Activated CD4-positive, alpha-beta memory T cell treated with anti-CD3 and anti-CD28 coated beads, Interleukin-2, amount 10 ng/mL, durations not matched to agents 7 days and 5 days (primary cell): Measurements from ENCODE around the gene ARL3. TPM values are rescaled to one million over a fixed set of nuclear protein-coding genes. Genes with fewer than 3 reads are reported as not detected.

Source experiments
- CTCF ChIA-PET: fragments of 350-600 bp; sonication (Branson Sonifier 250); formaldehyde crosslinking; loops from one replicate; lab custom pipeline; 2021; ENCODE audit warnings: antibody characterized with exemption, inconsistent platforms; lab: Charles Lee
- POLR2A ChIA-PET: fragments of 350-600 bp; sonication (Branson Sonifier 250); formaldehyde crosslinking; loops from one replicate; lab custom pipeline; 2021; ENCODE audit warnings: antibody characterized with exemption; lab: Charles Lee
- DNase-seq: peaks from one replicate; pipeline ENCODE4 v3.0.0-alpha.2; 2020
- H3K27ac Mint-ChIP-seq: one replicate; pipeline ENCODE4 v1.8.0; 2021; ENCODE audit warnings: mild to moderate bottlenecking, mixed read lengths
- H3K27me3 Mint-ChIP-seq: one replicate; pipeline ENCODE4 v1.8.0; 2021; ENCODE audit warnings: mixed read lengths
- H3K36me3 Mint-ChIP-seq: one replicate; pipeline ENCODE4 v1.8.0; 2021; ENCODE audit warnings: low read depth, mixed read lengths
- H3K4me1 Mint-ChIP-seq: one replicate; pipeline ENCODE4 v1.8.0; 2021; ENCODE audit warnings: mixed read lengths
- H3K4me3 Mint-ChIP-seq: one replicate; pipeline ENCODE4 v1.8.0; 2021; ENCODE audit warnings: mild to moderate bottlenecking, mixed read lengths
- H3K9me3 Mint-ChIP-seq: one replicate; pipeline ENCODE4 v1.8.0; 2021; ENCODE audit warnings: mixed read lengths
- total RNA-seq, 2 experiments: library from RNA; stranded (reverse); gene quantifications; one replicate each; pipeline ENCODE4 v1.2.3, GENCODE V29; 2021

ARL3 gene
- total RNA-seq, 2 experiments from 2014 or later = 5.7 to 6.1 TPM

GRCh38 chr10:102626026-102626685 is 88.0 kb downstream of the ARL3 start:
- DNase-seq = no peak
- POLR2A ChIA-PET = interaction anchor here (0.8 to 2.2 kb wide), 3 partner anchors 9 to 18 kb away, joined by 3 to 6 read pairs (median 4); partner anchors contain the start of gene TRIM8
- Mint-ChIP-seq H3K4me1 (peaks cover 6% of the 10 kb centered on the region), H3K27me3 (no peaks in the 10 kb centered on the region), H3K9me3 (no peaks in the 10 kb centered on the region), H3K27ac (no peak overlapping the region), H3K36me3 (peaks cover 4% of the 10 kb centered on the region), H3K4me3 (no peak overlapping the region)
- CTCF ChIA-PET = no interaction called here

GRCh38 chr10:102624751-102625645 is 89.2 kb downstream of the ARL3 start:
- ChIA-PET POLR2A (interaction anchor here (1.3 kb wide), 1 partner anchor 10 kb away, joined by 4 read pairs; no protein-coding TSS in a partner anchor), CTCF (no interaction called here)

GRCh38 chr10:102624094-102624493 is 90.1 kb downstream of the ARL3 start:
- no peak for DNase-seq
- H3K27ac Mint-ChIP-seq = no peak overlapping the region
- H3K4me1 Mint-ChIP-seq = peaks cover 6% of the 10 kb centered on the region
- CTCF ChIA-PET = no interaction called here
- H3K27me3 Mint-ChIP-seq = no peaks in the 10 kb centered on the region
- H3K4me3 Mint-ChIP-seq = no peak overlapping the region
- no peaks in the 10 kb centered on the region for H3K9me3 Mint-ChIP-seq
- POLR2A ChIA-PET = no interaction called here
- peaks cover 3% of the 10 kb centered on the region for H3K36me3 Mint-ChIP-seq

More at GRCh38 chr10:102624751-102625645, 89.2 kb downstream of the ARL3 start:
- Mint-ChIP-seq H3K9me3 (no peaks in the 10 kb centered on the region), H3K4me1 (peaks cover 6% of the 10 kb centered on the region), H3K36me3 (peaks cover 3% of the 10 kb centered on the region), H3K27me3 (no peaks in the 10 kb centered on the region), H3K4me3 (no peak overlapping the region), H3K27ac (no peak overlapping the region)
- no peak for DNase-seq

Other genes starting within 250 kb of the ARL3 start
- gene ACTR1A, start 211.7 kb downstream of the ARL3 start, total RNA-seq = 10 to 100 TPM; 74.3 to 78.9 TPM
- 10 to 100 TPM; 18.0 to 19.6 TPM for gene SUFU, start 210.4 kb downstream of the ARL3 start, total RNA-seq
- gene TRIM8, start 69.9 kb downstream of the ARL3 start, total RNA-seq = 10 to 100 TPM; 53.0 to 56.0 TPM
- gene SFXN2, start 239 bp upstream of the ARL3 start, total RNA-seq = 10 to 100 TPM; 10.8 to 11.5 TPM
- gene WBP1L, start 29.6 kb upstream of the ARL3 start, total RNA-seq = 10 to 100 TPM; 31.7 to 31.9 TPM
- gene CYP17A1, start 123.0 kb upstream of the ARL3 start, total RNA-seq = not detected
- 10 to 100 TPM; 10.0 to 11.9 TPM for gene BORCS7, start 139.9 kb upstream of the ARL3 start, total RNA-seq
- under 1 TPM; 0.15 to 0.65 TPM for gene AS3MT, start 155.1 kb upstream of the ARL3 start, total RNA-seq
- 1 to 10 TPM; 7.9 to 8.4 TPM for gene CNNM2, start 203.9 kb upstream of the ARL3 start, total RNA-seq